ENCODE data around the gene SLC16A3. TPM values are rescaled to one million over a fixed set of nuclear protein-coding genes. Genes with fewer than 3 reads are reported as not detected.

SLC16A3 gene
- total and polyA plus RNA-seq, 2 experiments from 2014 or later = 3.5 to 10.6 TPM

DNA sequence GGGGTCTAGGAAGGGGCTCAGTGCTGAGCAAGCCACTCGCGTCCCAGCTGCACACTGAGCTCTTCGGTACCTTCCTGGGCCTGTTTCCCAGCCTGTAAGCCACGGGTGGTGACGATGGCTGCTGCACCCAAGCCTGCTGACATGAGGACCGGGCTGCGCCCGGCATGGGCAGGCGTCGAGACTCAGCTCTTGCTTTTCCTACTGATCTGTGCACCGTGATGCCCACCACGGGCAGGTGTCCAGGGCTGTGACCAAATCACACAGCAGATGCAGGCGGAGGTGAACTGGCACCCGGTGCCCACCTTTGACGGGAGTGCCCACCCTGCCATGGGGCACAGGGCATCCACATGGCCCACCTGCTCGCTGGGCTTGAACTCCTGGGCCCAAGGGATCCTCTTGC, 34.1 kb upstream of the SLC16A3 start:
- no peak for TF ChIP-seq ZNF331 (CRISPR knock-in tag; IDR thresholded peaks at IDR 0.05; ENCODE audit: low read depth)
- no peak for TF ChIP-seq NANOG (IDR thresholded peaks at IDR 0.05; ENCODE audit: borderline replicate concordance)
- TF ChIP-seq EZH2phosphoT487 (IDR thresholded peaks at IDR 0.05; ENCODE audit: unreplicated experiment) = no peak
- no peak for TF ChIP-seq EZH2 (IDR thresholded peaks at IDR 0.05; ENCODE audit: low read depth, unreplicated experiment)
- TF ChIP-seq, protein P1, sequence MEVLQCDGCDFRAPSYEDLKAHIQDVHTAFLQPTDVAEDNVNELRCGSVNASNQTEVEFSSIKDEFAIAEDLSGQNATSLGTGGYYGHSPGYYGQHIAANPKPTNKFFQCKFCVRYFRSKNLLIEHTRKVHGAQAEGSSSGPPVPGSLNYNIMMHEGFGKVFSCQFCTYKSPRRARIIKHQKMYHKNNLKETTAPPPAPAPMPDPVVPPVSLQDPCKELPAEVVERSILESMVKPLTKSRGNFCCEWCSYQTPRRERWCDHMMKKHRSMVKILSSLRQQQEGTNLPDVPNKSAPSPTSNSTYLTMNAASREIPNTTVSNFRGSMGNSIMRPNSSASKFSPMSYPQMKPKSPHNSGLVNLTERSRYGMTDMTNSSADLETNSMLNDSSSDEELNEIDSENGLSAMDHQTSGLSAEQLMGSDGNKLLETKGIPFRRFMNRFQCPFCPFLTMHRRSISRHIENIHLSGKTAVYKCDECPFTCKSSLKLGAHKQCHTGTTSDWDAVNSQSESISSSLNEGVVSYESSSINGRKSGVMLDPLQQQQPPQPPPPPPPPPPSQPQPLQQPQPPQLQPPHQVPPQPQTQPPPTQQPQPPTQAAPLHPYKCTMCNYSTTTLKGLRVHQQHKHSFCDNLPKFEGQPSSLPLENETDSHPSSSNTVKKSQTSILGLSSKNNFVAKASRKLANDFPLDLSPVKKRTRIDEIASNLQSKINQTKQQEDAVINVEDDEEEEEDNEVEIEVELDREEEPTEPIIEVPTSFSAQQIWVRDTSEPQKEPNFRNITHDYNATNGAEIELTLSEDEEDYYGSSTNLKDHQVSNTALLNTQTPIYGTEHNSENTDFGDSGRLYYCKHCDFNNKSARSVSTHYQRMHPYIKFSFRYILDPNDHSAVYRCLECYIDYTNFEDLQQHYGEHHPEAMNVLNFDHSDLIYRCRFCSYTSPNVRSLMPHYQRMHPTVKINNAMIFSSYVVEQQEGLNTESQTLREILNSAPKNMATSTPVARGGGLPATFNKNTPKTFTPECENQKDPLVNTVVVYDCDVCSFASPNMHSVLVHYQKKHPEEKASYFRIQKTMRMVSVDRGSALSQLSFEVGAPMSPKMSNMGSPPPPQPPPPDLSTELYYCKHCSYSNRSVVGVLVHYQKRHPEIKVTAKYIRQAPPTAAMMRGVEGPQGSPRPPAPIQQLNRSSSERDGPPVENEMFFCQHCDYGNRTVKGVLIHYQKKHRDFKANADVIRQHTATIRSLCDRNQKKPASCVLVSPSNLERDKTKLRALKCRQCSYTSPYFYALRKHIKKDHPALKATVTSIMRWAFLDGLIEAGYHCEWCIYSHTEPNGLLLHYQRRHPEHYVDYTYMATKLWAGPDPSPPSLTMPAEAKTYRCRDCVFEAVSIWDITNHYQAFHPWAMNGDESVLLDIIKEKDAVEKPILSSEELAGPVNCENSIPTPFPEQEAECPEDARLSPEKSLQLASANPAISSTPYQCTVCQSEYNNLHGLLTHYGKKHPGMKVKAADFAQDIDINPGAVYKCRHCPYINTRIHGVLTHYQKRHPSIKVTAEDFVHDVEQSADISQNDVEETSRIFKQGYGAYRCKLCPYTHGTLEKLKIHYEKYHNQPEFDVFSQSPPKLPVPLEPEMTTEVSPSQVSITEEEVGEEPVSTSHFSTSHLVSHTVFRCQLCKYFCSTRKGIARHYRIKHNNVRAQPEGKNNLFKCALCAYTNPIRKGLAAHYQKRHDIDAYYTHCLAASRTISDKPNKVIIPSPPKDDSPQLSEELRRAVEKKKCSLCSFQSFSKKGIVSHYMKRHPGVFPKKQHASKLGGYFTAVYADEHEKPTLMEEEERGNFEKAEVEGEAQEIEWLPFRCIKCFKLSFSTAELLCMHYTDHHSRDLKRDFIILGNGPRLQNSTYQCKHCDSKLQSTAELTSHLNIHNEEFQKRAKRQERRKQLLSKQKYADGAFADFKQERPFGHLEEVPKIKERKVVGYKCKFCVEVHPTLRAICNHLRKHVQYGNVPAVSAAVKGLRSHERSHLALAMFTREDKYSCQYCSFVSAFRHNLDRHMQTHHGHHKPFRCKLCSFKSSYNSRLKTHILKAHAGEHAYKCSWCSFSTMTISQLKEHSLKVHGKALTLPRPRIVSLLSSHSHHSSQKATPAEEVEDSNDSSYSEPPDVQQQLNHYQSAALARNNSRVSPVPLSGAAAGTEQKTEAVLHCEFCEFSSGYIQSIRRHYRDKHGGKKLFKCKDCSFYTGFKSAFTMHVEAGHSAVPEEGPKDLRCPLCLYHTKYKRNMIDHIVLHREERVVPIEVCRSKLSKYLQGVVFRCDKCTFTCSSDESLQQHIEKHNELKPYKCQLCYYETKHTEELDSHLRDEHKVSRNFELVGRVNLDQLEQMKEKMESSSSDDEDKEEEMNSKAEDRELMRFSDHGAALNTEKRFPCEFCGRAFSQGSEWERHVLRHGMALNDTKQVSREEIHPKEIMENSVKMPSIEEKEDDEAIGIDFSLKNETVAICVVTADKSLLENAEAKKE (CRISPR knock-in tag; IDR thresholded peaks at IDR 0.05) = no peak
- TF ChIP-seq, protein P2, sequence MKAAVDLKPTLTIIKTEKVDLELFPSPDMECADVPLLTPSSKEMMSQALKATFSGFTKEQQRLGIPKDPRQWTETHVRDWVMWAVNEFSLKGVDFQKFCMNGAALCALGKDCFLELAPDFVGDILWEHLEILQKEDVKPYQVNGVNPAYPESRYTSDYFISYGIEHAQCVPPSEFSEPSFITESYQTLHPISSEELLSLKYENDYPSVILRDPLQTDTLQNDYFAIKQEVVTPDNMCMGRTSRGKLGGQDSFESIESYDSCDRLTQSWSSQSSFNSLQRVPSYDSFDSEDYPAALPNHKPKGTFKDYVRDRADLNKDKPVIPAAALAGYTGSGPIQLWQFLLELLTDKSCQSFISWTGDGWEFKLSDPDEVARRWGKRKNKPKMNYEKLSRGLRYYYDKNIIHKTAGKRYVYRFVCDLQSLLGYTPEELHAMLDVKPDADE (IDR thresholded peaks at IDR 0.05) = no peak
- TF ChIP-seq JUNB (IDR thresholded peaks at IDR 0.05; ENCODE audit: unreplicated experiment) = no peak
- TF ChIP-seq ZNF114 (CRISPR knock-in tag; IDR thresholded peaks at IDR 0.05) = no peak
- TF ChIP-seq CREB1 (CRISPR knock-in tag; IDR thresholded peaks at IDR 0.05; ENCODE audit: low read depth) = no peak
- TF ChIP-seq, protein P3, sequence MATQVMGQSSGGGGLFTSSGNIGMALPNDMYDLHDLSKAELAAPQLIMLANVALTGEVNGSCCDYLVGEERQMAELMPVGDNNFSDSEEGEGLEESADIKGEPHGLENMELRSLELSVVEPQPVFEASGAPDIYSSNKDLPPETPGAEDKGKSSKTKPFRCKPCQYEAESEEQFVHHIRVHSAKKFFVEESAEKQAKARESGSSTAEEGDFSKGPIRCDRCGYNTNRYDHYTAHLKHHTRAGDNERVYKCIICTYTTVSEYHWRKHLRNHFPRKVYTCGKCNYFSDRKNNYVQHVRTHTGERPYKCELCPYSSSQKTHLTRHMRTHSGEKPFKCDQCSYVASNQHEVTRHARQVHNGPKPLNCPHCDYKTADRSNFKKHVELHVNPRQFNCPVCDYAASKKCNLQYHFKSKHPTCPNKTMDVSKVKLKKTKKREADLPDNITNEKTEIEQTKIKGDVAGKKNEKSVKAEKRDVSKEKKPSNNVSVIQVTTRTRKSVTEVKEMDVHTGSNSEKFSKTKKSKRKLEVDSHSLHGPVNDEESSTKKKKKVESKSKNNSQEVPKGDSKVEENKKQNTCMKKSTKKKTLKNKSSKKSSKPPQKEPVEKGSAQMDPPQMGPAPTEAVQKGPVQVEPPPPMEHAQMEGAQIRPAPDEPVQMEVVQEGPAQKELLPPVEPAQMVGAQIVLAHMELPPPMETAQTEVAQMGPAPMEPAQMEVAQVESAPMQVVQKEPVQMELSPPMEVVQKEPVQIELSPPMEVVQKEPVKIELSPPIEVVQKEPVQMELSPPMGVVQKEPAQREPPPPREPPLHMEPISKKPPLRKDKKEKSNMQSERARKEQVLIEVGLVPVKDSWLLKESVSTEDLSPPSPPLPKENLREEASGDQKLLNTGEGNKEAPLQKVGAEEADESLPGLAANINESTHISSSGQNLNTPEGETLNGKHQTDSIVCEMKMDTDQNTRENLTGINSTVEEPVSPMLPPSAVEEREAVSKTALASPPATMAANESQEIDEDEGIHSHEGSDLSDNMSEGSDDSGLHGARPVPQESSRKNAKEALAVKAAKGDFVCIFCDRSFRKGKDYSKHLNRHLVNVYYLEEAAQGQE (IDR thresholded peaks at IDR 0.05; ENCODE audit: unreplicated experiment) = no peak
- TF ChIP-seq STAT1 (IDR thresholded peaks at IDR 0.05; ENCODE audit: unreplicated experiment) = no peak
- TF ChIP-seq, protein P4, sequence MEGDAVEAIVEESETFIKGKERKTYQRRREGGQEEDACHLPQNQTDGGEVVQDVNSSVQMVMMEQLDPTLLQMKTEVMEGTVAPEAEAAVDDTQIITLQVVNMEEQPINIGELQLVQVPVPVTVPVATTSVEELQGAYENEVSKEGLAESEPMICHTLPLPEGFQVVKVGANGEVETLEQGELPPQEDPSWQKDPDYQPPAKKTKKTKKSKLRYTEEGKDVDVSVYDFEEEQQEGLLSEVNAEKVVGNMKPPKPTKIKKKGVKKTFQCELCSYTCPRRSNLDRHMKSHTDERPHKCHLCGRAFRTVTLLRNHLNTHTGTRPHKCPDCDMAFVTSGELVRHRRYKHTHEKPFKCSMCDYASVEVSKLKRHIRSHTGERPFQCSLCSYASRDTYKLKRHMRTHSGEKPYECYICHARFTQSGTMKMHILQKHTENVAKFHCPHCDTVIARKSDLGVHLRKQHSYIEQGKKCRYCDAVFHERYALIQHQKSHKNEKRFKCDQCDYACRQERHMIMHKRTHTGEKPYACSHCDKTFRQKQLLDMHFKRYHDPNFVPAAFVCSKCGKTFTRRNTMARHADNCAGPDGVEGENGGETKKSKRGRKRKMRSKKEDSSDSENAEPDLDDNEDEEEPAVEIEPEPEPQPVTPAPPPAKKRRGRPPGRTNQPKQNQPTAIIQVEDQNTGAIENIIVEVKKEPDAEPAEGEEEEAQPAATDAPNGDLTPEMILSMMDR (conservative IDR thresholded peaks at IDR 0.05; ENCODE audit: low read depth in 2 of 2) = no peak
- no peak for TF ChIP-seq POLR2AphosphoS5 (IDR thresholded peaks at IDR 0.05; ENCODE audit: low read depth)
- Histone ChIP-seq H3K9me2 (ENCODE audit: insufficient read depth) (no peaks in the 10 kb centered on the region), H3K4me3 (no peak overlapping the region), H3K36me3 (ENCODE audit: insufficient read depth) (no peaks in the 10 kb centered on the region), H3K4me2 (no peak overlapping the region), H3K4me1 (ENCODE audit: insufficient read depth) (no peaks in the 10 kb centered on the region), H2AFZ (no peak overlapping the region), H3K27ac (ENCODE audit: low read depth) (no peak overlapping the region), H3F3A (replicated peaks; ENCODE audit: low read depth) (no peaks in the 10 kb centered on the region), H3K27me3 (ENCODE audit: insufficient read depth) (no peaks in the 10 kb centered on the region), H4K20me1 (replicated peaks; ENCODE audit: insufficient read depth) (peaks cover 2% of the 10 kb centered on the region; the same call in 1 of the 2 replicates), H3K79me2 (replicated peaks; ENCODE audit: insufficient read depth) (no peaks in the 10 kb centered on the region)
- H3K36me3 Mint-ChIP-seq (ENCODE audit: low read depth) = peaks cover 12% of the 10 kb centered on the region; the same call in 2 of the 3 replicates
- DNase-seq (ENCODE audit: low spot score) (no peak), ATAC-seq (no peak)
- H3K9me3 Mint-ChIP-seq = no peaks in the 10 kb centered on the region; the same call in 2 of the 3 replicates
- no peaks in the 10 kb centered on the region for H3K4me1 Mint-ChIP-seq
- H3K4me3 Mint-ChIP-seq = no peak overlapping the region
- H3K27me3 Mint-ChIP-seq (ENCODE audit: insufficient read depth, low read depth, poor library complexity) = peaks cover 1% of the 10 kb centered on the region
- no peak overlapping the region for H3K27ac Mint-ChIP-seq

Measured in GM23338 (cell line).